Lower leg skin (tissue), 4 donors: ENCODE measurements around the gene TNS3. TPM values are rescaled to one million over a fixed set of nuclear protein-coding genes. Genes with fewer than 3 reads are reported as not detected.
"Not testable (repeated sequence)": the region's sequence is repeated elsewhere in the genome, so short reads cannot be mapped to it uniquely, and the experiment has no call there.

Experiments
- DNase-seq, 2 donors: peaks; one replicate each; pipeline ENCODE4 v3.0.0-alpha.2; 2019; ENCODE audit warnings: low spot score in 2 of 2
- H3K4me3 ChIP-seq: fragments of 200-600 bp; sonication (generic); 2 replicates; pipeline ENCODE4 v1.5.1; 2017; ENCODE audit warnings: mild to moderate bottlenecking, low read depth; ENCODE audit not compliant: poor library complexity, severe bottlenecking
- POLR2A ChIP-seq, 2 donors: fragments of 450-650 bp; IDR thresholded peaks; one replicate each; pipeline ENCODE4 v1.6.1; 2016 to 2017; ENCODE audit warnings: antibody characterized with exemption in 2 of 2, mild to moderate bottlenecking in 1 of 2, moderate library complexity in 1 of 2
- WGBS, 2 donors: methylation state at CpG; one replicate each; pipeline ENCODE4 v1.1.5; 2018; 5-methylcytosine and 5-hydroxymethylcytosine counted together
- intact Hi-C: fragments of 100-400 bp; cut with DNase I; formaldehyde crosslinking; loops from one replicate; pipeline ENCODE4 v1.15.0; 2023; ENCODE audit warnings: low total_unique reads
- total RNA-seq, 4 donors: library from RNA; depleted of rRNA; stranded (reverse); fragments of >200 nt; gene quantifications; one replicate each; pipeline ENCODE4 v1.1.0, GENCODE V29; 2016
- TF ChIP-seq, protein P1 (sequence below), 3 donors: fragments of 450-650 bp; IDR thresholded peaks; one replicate each; pipeline ENCODE4 v1.5.1; 2016; ENCODE audit warnings: antibody characterized with exemption in 3 of 3, mild to moderate bottlenecking in 3 of 3, moderate library complexity in 2 of 3

Gene TNS3
- total RNA-seq, 4 donors from 2014 or later = 19.5 to 33.9 (median 25.5) TPM

DNA sequence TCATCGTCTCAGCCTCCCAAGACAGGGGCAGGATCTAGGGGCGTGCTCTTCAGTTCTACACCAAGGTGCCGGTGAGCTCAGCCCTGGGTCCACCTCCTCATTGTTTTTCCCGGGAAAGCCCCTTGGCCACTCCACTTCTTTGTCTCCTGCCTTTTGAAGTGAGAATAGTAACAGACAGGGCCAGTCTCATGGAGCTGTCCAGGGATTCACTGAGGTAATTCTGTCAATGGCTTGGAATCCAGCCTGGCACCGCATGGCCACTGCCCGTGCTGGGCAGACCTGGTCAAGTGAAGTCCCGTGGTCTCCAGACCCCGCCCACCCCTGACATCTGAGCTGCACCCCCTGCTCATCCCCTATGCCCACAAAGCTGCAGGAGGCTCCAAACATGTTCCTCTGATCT, 138.9 kb downstream of the TNS3 start:
- 74% methylated on average over 8 of the region's 8 CpGs for WGBS, 2 donors
- H3K4me3 ChIP-seq = no peak overlapping the region
- intact Hi-C loops = loop anchor here (5.0 to 10.0 kb wide), 2 partner anchors 372 to 1899 kb away; no protein-coding TSS in a partner anchor
- TF ChIP-seq, protein P1, sequence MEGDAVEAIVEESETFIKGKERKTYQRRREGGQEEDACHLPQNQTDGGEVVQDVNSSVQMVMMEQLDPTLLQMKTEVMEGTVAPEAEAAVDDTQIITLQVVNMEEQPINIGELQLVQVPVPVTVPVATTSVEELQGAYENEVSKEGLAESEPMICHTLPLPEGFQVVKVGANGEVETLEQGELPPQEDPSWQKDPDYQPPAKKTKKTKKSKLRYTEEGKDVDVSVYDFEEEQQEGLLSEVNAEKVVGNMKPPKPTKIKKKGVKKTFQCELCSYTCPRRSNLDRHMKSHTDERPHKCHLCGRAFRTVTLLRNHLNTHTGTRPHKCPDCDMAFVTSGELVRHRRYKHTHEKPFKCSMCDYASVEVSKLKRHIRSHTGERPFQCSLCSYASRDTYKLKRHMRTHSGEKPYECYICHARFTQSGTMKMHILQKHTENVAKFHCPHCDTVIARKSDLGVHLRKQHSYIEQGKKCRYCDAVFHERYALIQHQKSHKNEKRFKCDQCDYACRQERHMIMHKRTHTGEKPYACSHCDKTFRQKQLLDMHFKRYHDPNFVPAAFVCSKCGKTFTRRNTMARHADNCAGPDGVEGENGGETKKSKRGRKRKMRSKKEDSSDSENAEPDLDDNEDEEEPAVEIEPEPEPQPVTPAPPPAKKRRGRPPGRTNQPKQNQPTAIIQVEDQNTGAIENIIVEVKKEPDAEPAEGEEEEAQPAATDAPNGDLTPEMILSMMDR (IDR thresholded peaks at IDR 0.05) = no peak
- TF ChIP-seq POLR2A (IDR thresholded peaks at IDR 0.05) = no peak
- DNase-seq = no peak

DNA sequence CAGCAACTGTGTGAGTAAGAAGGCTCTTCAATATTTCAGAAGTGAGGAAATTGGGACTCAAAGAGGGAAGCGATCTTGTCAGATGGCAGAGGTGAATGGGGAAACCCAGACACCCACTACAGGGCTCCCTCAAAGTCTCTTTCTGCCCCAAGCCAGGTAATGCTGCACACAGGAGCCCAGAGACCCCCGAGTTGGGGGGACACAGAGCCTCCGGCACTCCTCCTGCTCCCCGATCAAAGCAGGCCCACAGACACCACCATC, 139.4 kb downstream of the TNS3 start:
- intact Hi-C loops = loop anchor here (5.0 to 10.0 kb wide), 2 partner anchors 372 to 1900 kb away; no protein-coding TSS in a partner anchor
- no peak for TF ChIP-seq POLR2A (IDR thresholded peaks at IDR 0.05)
- TF ChIP-seq, protein P1 (IDR thresholded peaks at IDR 0.05) = no peak
- H3K4me3 ChIP-seq = no peak overlapping the region
- no peak for DNase-seq
- 81 to 89% methylated on average over 4 of the region's 4 CpGs for whole genome bisulfite sequencing, 2 donors

DNA sequence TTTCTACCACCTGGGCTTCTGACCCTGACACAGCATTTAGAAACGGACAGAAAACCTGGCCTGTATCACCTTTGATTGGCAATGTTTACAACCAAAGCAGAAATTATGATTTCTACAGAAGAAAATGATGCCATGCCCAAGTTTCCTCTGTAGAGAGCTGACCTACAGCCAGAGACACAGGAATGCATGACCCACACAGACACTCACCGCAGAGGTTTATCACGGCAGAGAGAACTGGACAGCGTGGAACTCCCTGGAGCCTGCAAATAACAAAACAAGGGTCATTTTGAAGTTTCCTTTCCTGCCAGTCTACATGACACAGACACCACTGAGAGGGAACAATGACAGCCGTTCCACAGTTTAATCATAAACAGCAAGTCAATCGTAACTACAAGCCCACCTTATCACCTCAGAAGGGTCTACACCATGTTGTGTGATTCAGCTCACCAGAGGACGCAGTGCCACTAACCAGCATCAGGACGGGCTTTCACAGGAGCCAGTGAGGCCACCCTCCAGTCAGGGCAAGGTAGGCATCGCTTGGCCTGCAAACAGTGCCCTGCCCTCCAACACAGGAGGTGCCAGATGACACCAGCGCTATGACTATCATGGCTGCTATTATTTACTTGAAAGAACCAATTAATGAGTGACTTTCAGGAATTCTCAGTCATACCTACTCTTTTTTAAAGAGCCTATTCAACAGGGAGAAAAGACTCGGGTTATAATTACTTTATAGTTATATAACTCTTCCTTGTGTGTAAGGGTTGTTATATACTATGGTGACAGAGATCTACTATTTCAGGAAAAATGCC, 139.9 kb downstream of the TNS3 start:
- TF ChIP-seq, protein P1 (IDR thresholded peaks at IDR 0.05) = no peak
- TF ChIP-seq POLR2A (IDR thresholded peaks at IDR 0.05) = no peak
- WGBS, 2 donors = 80 to 81% methylated on average over 11 of the region's 11 CpGs
- no peak for DNase-seq
- H3K4me3 ChIP-seq = no peak overlapping the region
- intact Hi-C loops = loop anchor here (5.0 to 10.0 kb wide), 2 partner anchors 373 to 1900 kb away; no protein-coding TSS in a partner anchor

DNA sequence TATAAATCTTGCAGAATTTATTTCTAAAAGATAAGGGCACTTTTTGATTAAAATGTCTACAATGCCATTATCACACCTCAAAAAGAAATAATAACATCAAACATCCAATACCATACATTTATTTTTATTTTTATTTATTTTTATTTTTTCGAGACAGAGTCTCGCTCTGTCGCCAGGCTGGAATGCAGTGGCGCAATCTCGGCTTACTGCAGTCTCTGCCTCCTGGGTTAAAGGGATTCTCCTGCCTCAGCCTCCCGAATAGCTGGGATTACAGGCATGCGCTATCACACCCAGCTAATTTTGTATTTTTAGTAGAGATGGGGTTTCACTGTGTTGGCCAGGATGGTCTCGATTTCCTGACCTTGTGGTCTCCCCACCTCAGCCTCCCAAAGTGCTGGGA, 140.9 kb downstream of the TNS3 start:
- not testable (repeated sequence) for H3K4me3 ChIP-seq, DNase-seq
- whole genome bisulfite sequencing, 2 donors = 78 to 93% methylated on average over 8 of the region's 8 CpGs
- intact Hi-C loops = loop anchor here (5.0 to 10.0 kb wide), 2 partner anchors 374 to 1901 kb away; no protein-coding TSS in a partner anchor

DNA sequence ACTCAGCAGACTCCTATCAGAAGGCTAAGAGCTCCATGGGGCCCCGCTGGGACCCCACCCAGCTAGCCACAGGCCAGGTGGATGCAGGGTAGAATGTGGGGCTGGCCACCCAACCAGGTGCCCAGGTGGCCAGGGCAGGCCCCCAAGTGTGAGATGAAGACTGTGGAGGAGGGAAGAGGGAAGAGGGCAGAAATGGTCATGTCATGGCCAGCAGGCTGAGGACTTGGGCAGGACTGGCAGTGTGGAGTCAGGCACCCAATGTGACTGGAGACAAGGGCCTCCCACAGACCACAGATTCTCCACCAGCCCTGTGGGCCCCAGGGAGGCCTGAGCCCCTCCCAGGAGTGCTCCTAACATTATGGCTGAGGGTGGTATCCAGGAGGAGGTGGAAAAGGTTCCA, 141.6 kb downstream of the TNS3 start:
- no peak overlapping the region for H3K4me3 ChIP-seq
- TF ChIP-seq, protein P1 (IDR thresholded peaks at IDR 0.05) = no peak
- TF ChIP-seq POLR2A (IDR thresholded peaks at IDR 0.05) = no peak
- intact Hi-C loops = loop anchor here (5.0 to 10.0 kb wide), 2 partner anchors 374 to 1902 kb away; no protein-coding TSS in a partner anchor
- DNase-seq = no peak
- 0 to 94% methylated on average over 1 of the region's 1 CpG for WGBS, 2 donors

DNA sequence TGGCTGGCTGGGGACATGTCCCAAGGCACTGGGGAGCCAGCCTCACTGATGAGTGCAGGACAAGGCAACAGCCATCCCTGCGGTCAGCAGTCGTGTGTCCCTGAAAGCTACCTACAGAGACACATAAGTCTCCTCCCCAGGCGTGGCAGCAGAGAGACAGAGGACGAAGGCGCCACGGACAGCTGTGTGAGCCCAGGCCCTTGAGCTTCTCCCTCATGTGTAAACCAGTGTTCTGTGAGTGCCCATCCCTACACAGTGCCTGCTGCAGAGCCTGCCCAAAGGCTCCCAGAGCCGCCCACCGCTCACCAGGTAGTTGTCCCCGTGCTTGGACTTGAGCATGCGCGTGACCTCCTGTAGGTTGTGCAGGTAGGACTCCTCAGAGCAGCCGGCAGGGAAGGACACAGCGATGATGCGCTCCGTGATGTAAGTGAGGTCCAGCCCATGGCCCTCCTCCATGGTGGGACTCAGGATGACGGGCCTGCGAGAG, 142.7 kb downstream of the TNS3 start:
- intact Hi-C loops = no loop called here
- no peak for TF ChIP-seq POLR2A (IDR thresholded peaks at IDR 0.05)
- TF ChIP-seq, protein P1 (IDR thresholded peaks at IDR 0.05) = no peak
- no peak overlapping the region for H3K4me3 ChIP-seq
- WGBS, 2 donors = 93 to 96% methylated on average over 13 to 14 of the region's 17 CpGs
- DNase-seq = no peak
